ENCODE measurements around the gene PGK2.
"Not testable (repeated sequence)": the region's sequence is repeated elsewhere in the genome, so short reads cannot be mapped to it uniquely, and the experiment has no call there.

The PGK2 gene

GRCh38 chr6:49787176-49787575 is at the start of gene PGK2:
TSS of gene PGK2 (minus strand) at chr6:49787285. CDS start at chr6:49787187, 98 bp downstream.
- DNase-seq: no peak

- no peak for DNase-seq
These were observed 48.1 kb upstream of the PGK2 start for GRCh38 chr6:49835140-49835539.

- DNase-seq: no peak
These were observed 46.3 kb upstream of the PGK2 start for GRCh38 chr6:49833386-49833785.

- no peak for DNase-seq
These were observed 39.8 kb upstream of the PGK2 start for GRCh38 chr6:49826743-49827406.

GRCh38 chr6:49815166-49815565 is 28.1 kb upstream of the PGK2 start:
- DNase-seq: no peak

GRCh38 chr6:49813248-49813647 is 26.2 kb upstream of the PGK2 start:
- no peak for DNase-seq

- DNase-seq: no peak
These were observed 19.1 kb upstream of the PGK2 start for GRCh38 chr6:49806145-49806544.

- DNase-seq: no peak
These were observed 18.2 kb upstream of the PGK2 start for GRCh38 chr6:49805246-49805645.

GRCh38 chr6:49801525-49801924 is 14.4 kb upstream of the PGK2 start:
- no peak for DNase-seq

GRCh38 chr6:49799090-49799489 is 12.0 kb upstream of the PGK2 start:
- DNase-seq: no peak

- not testable (repeated sequence) for DNase-seq
These were observed 9.9 kb upstream of the PGK2 start for GRCh38 chr6:49796842-49797455.

- no peak for DNase-seq
These were observed 3.3 kb upstream of the PGK2 start for GRCh38 chr6:49790341-49790740.

GRCh38 chr6:49784272-49784671 is 2.8 kb downstream of the PGK2 start:
- DNase-seq: no peak

GRCh38 chr6:49782725-49783124 is 4.4 kb downstream of the PGK2 start:
- no peak for DNase-seq

GRCh38 chr6:49782293-49782692 is 4.8 kb downstream of the PGK2 start:
- no peak for DNase-seq

- no peak for DNase-seq
These were observed 10.6 kb downstream of the PGK2 start for GRCh38 chr6:49776444-49776843.

GRCh38 chr6:49775043-49775442 is 12.0 kb downstream of the PGK2 start:
- no peak for DNase-seq

GRCh38 chr6:49772285-49772684 is 14.8 kb downstream of the PGK2 start:
- no peak for DNase-seq

GRCh38 chr6:49766762-49767161 is 20.3 kb downstream of the PGK2 start:
- DNase-seq: no peak

GRCh38 chr6:49764571-49765236 is 22.4 kb downstream of the PGK2 start:
- no peak for DNase-seq

GRCh38 chr6:49744259-49744658 is 42.8 kb downstream of the PGK2 start, which contains the start of gene CRISP3:
TSS of gene CRISP3 (minus strand) at chr6:49744388. CDS start at chr6:49744367, 21 bp downstream.
- DNase-seq: no peak

GRCh38 chr6:49743429-49743828 is 43.7 kb downstream of the PGK2 start:
- no peak for DNase-seq

GRCh38 chr6:49739423-49739822 is 47.7 kb downstream of the PGK2 start:
- DNase-seq: no peak

- no peak for DNase-seq
These were observed 51.0 kb downstream of the PGK2 start for GRCh38 chr6:49736017-49736508.
